Colonic mucosa (tissue), 4 donors: ENCODE results near the gene MAGEA6. TPM values are rescaled to one million over a fixed set of nuclear protein-coding genes. Genes with fewer than 3 reads are reported as not detected.
"Not testable (repeated sequence)": the region's sequence is repeated elsewhere in the genome, so short reads cannot be mapped to it uniquely, and the experiment has no call there.

Experiments
- DNase-seq: peaks from one replicate; pipeline ENCODE4 v3.0.0-alpha.2; 2020
- H3K27ac ChIP-seq: fragments of 200-600 bp; one replicate; pipeline ENCODE4 v1.8.0; 2021
- H3K27me3 ChIP-seq: fragments of 200-600 bp; one replicate; pipeline ENCODE4 v1.8.0; 2021
- H3K36me3 ChIP-seq: fragments of 200-600 bp; one replicate; pipeline ENCODE4 v1.8.0; 2021
- H3K4me1 ChIP-seq: fragments of 200-600 bp; one replicate; pipeline ENCODE4 v1.8.0; 2021; ENCODE audit warnings: mild to moderate bottlenecking
- H3K4me3 ChIP-seq: fragments of 200-600 bp; one replicate; pipeline ENCODE4 v1.8.0; 2021
- H3K9ac ChIP-seq, 2 donors: one replicate each; pipeline ENCODE4 v1.7.0; 2013; ENCODE audit warnings: control low read depth in 2 of 2, low read depth in 2 of 2, low read length in 2 of 2
- H3K9me3 ChIP-seq: fragments of 200-600 bp; one replicate; pipeline ENCODE4 v1.8.0; 2021
- intact Hi-C: fragments of 100-400 bp; cut with DNase I; formaldehyde crosslinking; loops from one replicate; pipeline ENCODE4 v1.14.1; 2022
- total RNA-seq, 2 donors: library from RNA; stranded (reverse); fragmentation: NEBNext Ultra II Directional in 1 of 2; extraction: Animal tissue kit (Norgen Biotek cat#: 25700) in 1 of 2; gene quantifications; one replicate each; pipeline ENCODE4 v1.2.1, GENCODE V29; 2021
- TF ChIP-seq, protein P1 (sequence below): fragments of 200-600 bp; IDR thresholded peaks from one replicate; pipeline ENCODE4 v1.8.0; 2022; ENCODE audit warnings: antibody characterized with exemption, mild to moderate bottlenecking
- donor health status: healthy.
- donor health status: DM: no; HTN: no; CAD: no.
- donor health status: DM: no; HTN: no; CAD: no.

The MAGEA6 gene
- total RNA-seq, 2 donors from 2014 or later: 0.32 TPM; not detected in 1

DNA sequence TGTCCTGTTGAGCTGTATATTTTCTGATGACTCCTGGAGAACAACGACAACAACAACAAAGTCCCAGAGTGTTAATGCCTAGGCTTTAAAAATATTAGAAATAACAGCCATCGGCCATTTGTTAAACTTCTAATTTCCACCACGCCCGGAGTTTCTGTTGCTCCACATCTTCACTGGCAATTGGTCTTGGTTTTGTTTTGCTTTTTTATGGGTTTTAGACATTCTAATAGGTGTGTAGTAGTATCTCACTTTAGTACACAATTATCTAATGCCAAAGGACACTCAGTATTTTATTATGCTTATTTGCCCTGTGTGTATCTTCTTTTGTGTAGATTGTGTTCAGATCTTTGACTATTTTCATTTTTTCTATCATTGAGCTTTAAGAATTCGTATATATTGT is 30.9 kb downstream of the MAGEA6 start:
- H3K27me3 ChIP-seq: no peaks in the 10 kb centered on the region
- H3K36me3 ChIP-seq: no peaks in the 10 kb centered on the region
- TF ChIP-seq, protein P1, sequence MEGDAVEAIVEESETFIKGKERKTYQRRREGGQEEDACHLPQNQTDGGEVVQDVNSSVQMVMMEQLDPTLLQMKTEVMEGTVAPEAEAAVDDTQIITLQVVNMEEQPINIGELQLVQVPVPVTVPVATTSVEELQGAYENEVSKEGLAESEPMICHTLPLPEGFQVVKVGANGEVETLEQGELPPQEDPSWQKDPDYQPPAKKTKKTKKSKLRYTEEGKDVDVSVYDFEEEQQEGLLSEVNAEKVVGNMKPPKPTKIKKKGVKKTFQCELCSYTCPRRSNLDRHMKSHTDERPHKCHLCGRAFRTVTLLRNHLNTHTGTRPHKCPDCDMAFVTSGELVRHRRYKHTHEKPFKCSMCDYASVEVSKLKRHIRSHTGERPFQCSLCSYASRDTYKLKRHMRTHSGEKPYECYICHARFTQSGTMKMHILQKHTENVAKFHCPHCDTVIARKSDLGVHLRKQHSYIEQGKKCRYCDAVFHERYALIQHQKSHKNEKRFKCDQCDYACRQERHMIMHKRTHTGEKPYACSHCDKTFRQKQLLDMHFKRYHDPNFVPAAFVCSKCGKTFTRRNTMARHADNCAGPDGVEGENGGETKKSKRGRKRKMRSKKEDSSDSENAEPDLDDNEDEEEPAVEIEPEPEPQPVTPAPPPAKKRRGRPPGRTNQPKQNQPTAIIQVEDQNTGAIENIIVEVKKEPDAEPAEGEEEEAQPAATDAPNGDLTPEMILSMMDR: no peak
- intact Hi-C loops: no loop called here
- DNase-seq: no peak
- no peak overlapping the region for H3K27ac ChIP-seq
- no peaks in the 10 kb centered on the region for H3K4me1 ChIP-seq
- no peak overlapping the region for H3K9ac ChIP-seq
- H3K9me3 ChIP-seq: no peaks in the 10 kb centered on the region
- H3K4me3 ChIP-seq: no peak overlapping the region

DNA sequence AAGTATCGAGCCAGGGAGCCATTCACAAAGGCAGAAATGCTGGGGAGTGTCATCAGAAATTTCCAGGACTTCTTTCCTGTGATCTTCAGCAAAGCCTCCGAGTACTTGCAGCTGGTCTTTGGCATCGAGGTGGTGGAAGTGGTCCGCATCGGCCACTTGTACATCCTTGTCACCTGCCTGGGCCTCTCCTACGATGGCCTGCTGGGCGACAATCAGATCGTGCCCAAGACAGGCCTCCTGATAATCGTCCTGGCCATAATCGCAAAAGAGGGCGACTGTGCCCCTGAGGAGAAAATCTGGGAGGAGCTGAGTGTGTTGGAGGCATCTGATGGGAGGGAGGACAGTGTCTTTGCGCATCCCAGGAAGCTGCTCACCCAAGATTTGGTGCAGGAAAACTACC is 33.0 kb downstream of the MAGEA6 start:
- H3K27me3 ChIP-seq, H3K4me3 ChIP-seq, H3K4me1 ChIP-seq, DNase-seq, H3K9ac ChIP-seq, H3K27ac ChIP-seq, H3K9me3 ChIP-seq, H3K36me3 ChIP-seq, intact Hi-C loops: not testable (repeated sequence)

GRCh38 chrX:152735860-152736511 is 33.5 kb downstream of the MAGEA6 start:
- DNase-seq: no peak
- TF ChIP-seq, protein P1: no peak
- Histone ChIP-seq H3K9ac (no peak overlapping the region), H3K4me3 (no peak overlapping the region), H3K9me3 (no peaks in the 10 kb centered on the region), H3K27ac (no peak overlapping the region), H3K27me3 (no peaks in the 10 kb centered on the region), H3K36me3 (no peaks in the 10 kb centered on the region), H3K4me1 (no peaks in the 10 kb centered on the region)
- intact Hi-C loops: no loop called here

DNA sequence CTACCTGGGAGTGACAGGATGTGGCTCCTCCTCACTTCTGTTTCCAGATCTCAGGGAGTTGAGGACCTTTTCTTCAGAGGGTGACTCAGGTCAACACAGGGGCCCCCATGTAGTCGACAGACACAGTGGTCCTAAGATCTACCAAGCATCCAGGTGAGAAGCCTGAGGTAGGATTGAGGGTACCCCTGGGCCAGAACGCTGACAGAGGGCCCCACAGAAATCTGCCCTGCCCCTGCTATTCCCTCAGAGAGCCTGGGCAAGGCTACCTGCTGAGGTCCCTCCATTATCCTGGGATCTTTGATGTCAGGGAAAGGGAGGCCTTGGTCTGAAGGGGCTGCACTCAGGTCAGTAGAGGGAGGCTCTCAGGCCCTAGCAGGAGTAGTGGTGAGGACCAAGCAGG is 34.4 kb downstream of the MAGEA6 start:
- intact Hi-C loops: no loop called here
- no peak overlapping the region for H3K4me3 ChIP-seq
- H3K27me3 ChIP-seq: no peaks in the 10 kb centered on the region
- no peaks in the 10 kb centered on the region for H3K4me1 ChIP-seq
- no peak for DNase-seq
- no peaks in the 10 kb centered on the region for H3K9me3 ChIP-seq
- TF ChIP-seq, protein P1: no peak
- H3K27ac ChIP-seq: no peak overlapping the region
- H3K9ac ChIP-seq: no peak overlapping the region
- no peaks in the 10 kb centered on the region for H3K36me3 ChIP-seq

GRCh38 chrX:152734143-152734858 is 35.2 kb downstream of the MAGEA6 start:
- H3K4me3 ChIP-seq, intact Hi-C loops, H3K36me3 ChIP-seq, H3K4me1 ChIP-seq, H3K27me3 ChIP-seq, H3K9me3 ChIP-seq, H3K9ac ChIP-seq, DNase-seq, H3K27ac ChIP-seq: not testable (repeated sequence)

DNA sequence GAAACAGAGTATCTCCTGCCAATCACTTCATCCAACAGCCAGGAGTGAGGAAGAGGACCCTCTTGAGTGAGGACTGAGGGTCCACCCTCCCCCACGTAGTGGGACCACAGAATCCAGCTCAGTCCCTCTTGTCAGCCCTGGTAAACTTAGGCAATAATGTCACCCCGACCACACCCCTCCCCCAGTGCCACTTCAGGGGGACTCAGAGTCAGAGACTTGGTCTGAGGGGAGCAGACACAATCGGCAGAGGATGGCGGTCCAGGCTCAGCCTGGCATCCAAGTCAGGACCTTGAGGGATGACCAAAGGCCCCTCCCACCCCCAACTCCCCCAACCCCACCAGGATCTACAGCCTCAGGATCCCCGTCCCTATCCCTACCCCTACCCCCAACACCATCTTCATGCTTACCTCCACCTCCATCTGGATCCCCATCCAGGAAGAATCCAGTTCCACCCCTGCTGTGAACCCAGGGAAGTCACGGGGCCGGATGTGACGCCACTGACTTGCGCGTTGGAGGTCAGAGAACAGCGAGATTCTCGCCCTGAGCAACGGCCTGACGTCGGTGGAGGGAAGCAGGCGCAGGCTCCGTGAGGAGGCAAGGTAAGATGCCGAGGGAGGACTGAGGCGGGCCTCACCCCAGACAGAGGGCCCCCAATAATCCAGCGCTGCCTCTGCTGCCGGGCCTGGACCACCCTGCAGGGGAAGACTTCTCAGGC is 36.1 kb downstream of the MAGEA6 start, which contains the start of the genes CSAG1 and MAGEA12:
Gene CSAG1 (minus strand): TSS at position 461 of the 715 bp plus-strand sequence. CDS start 1,261 bp downstream, outside the sequence.
Gene MAGEA12 (plus strand): TSS at position 497 of the 715 bp plus-strand sequence. CDS start 2,405 bp downstream, outside the sequence.
- TF ChIP-seq, protein P1: no peak
- H3K27ac ChIP-seq: no peak within 1 kb of the TSS
- no peak within 1 kb of the TSS for H3K4me3 ChIP-seq
- intact Hi-C loops: no loop called here
- H3K36me3 ChIP-seq: no peaks in the 10 kb centered on the region
- H3K9ac ChIP-seq: no peak within 1 kb of the TSS
- no peaks in the 10 kb centered on the region for H3K9me3 ChIP-seq
- H3K4me1 ChIP-seq: no peaks in the 10 kb centered on the region
- H3K27me3 ChIP-seq: no peaks in the 10 kb centered on the region
- no peak for DNase-seq
